Stimulated activated CD4-positive, alpha-beta T cell treated with anti-CD3 and anti-CD28 coated beads, TNF-alpha, amount 100 ng/mL, for 24 hours (primary cell): Measurements from ENCODE around the gene KIFC3.
"Not testable (repeated sequence)": the region's sequence is repeated elsewhere in the genome, so short reads cannot be mapped to it uniquely, and the experiment has no call there.

ENCODE experiments used
- DNase-seq, 3 experiments: peaks; one replicate each; pipeline ENCODE4 v3.0.0-alpha.2; 2020; ENCODE audit warnings: low read depth in 3 of 3

The KIFC3 gene

GRCh38 chr16:57753448-57754353, 48.6 kb downstream of the KIFC3 start:
- no peak for DNase-seq

- DNase-seq = no peak
Measured at GRCh38 chr16:57752581-57753447, 49.5 kb downstream of the KIFC3 start.

GRCh38 chr16:57752203-57752580, 50.1 kb downstream of the KIFC3 start:
- DNase-seq = no peak

GRCh38 chr16:57751539-57752202, 50.6 kb downstream of the KIFC3 start:
- DNase-seq = no peak

GRCh38 chr16:57750796-57751538, 51.3 kb downstream of the KIFC3 start:
- DNase-seq = no peak

- DNase-seq = no peak
Measured at GRCh38 chr16:57749856-57750452, 52.3 kb downstream of the KIFC3 start.

GRCh38 chr16:57749101-57749692, 53.1 kb downstream of the KIFC3 start:
- DNase-seq = no peak

GRCh38 chr16:57748596-57748995, 53.7 kb downstream of the KIFC3 start:
- DNase-seq = no peak

- no peak for DNase-seq
Measured at GRCh38 chr16:57747996-57748395, 54.3 kb downstream of the KIFC3 start.

- no peak for DNase-seq
Measured at GRCh38 chr16:57747496-57747895, 54.8 kb downstream of the KIFC3 start.

GRCh38 chr16:57747091-57747490, 55.2 kb downstream of the KIFC3 start:
- DNase-seq = no peak

GRCh38 chr16:57746316-57746715, 56.0 kb downstream of the KIFC3 start:
- DNase-seq = not testable (repeated sequence)

- DNase-seq = no peak
Measured at GRCh38 chr16:57745768-57746167, 56.5 kb downstream of the KIFC3 start.

- no peak for DNase-seq
Measured at GRCh38 chr16:57744642-57744903, 57.7 kb downstream of the KIFC3 start.

- no peak for DNase-seq
Measured at GRCh38 chr16:57743886-57744641, 58.2 kb downstream of the KIFC3 start.

GRCh38 chr16:57743458-57743857, 58.8 kb downstream of the KIFC3 start:
- DNase-seq = no peak

GRCh38 chr16:57742543-57742942, 59.7 kb downstream of the KIFC3 start:
- DNase-seq = no peak

- DNase-seq = no peak
Measured at GRCh38 chr16:57741660-57742191, 60.6 kb downstream of the KIFC3 start.

- no peak for DNase-seq
Measured at GRCh38 chr16:57740423-57741071, 61.7 kb downstream of the KIFC3 start.
